Measurements from ENCODE around the gene DDI2.
A peak's percentile ranks its signal among the peaks of the same experiment; 100 is the strongest.
"Not testable (repeated sequence)": the region's sequence is repeated elsewhere in the genome, so short reads cannot be mapped to it uniquely, and the experiment has no call there.

Gene DDI2

DNA sequence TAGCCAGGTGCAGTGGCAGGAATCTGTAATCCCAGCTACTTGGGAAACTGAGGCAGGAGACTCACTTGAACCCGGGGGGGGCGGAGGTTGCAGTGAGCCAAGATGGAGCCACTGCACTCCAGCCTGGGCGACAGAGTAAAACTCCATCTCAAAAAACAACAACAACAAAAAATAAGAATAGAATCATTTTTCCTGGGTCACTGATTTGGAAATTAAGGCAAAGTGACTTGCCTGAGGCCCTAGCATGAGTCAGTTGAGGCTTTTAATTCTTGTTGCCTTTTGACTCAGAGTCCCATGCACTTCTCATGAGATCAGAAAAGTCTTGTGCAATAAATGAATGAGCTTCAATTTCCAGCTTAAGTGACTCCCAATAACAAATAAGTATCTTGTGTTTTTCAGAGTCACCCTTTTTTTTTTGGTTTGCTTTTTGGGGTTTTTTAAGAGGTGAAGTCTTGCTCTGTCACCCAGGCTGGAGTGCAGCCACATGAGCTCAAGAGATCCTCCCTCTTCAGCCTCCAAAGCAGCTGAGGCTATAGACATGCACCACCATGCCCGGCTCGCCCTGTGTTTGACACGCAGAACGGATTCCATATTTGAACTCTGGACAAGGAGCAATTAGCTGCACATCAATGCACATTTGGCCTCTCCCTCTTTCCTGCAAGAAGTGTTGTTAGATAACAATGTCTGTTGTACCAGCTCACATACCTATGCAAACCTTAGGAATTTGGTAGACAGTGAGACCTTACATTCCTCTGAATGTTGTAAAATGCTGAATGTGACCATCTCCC is 63.5 kb downstream of the DDI2 start:
- DNase-seq, result peak; percentile 82

DNA sequence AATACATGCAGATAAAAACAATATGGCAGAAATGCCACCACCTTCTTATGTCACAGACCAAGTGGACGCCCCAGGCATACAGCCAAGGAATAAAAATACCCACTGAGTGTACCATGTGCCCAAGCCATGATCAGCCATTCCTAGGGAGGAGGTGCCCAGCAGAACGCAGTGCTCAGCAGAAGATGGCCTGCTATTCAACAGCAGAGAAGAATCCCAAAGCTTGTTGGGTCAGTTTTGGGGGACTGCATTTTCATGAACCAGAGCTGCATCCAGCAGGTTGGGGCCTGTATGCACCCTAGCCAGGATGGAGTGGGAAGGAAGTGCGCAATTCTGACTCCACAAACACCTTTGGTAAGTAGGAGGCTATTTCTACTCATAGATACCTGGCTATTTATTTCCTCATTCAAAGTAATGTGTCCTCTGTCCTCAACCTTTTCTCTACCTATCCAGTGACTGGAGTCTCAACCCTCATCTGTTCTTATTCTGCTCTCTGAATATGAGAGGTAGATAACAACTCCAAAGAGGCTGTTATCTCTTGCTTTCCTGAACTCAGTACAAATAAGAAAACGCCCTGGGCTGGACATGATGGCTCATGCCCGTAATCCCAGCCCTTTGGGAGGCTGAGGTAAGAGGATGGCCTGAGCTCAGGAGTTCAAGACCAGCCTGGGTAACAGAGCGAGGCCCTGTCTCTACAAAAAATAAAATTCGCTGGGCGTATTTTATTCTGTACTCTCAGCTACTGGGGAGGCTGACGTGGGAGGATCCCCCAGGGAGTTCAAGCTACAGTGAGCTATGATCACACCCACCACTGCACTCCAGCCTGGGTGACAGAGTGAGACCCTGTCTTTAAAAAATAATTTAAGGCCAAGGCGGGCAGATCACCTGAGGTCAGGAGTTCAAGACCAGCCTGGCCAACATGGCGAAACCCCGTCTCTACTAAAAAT is 64.4 kb downstream of the DDI2 start:
- no peak for DNase-seq

DNA sequence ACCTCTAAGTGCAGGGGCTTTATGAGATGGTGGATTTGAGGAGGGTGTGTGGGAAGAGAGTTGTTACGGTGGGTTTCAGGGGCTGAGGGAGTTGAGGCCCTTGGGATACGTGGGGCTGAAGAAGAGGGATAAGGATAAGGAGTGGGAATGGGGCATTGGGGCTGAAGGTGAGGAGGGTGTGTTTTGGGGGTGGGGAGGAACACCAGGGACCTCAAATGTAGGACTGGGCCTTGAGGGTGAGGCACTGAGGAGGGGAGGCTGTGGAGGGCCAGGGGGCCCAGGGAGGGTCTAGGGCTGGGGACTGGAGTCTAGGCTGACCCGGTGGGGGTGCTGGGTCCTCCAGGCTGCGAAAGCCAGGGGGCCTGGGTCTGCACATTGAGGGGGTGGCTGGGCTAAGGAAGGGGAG is 65.7 kb downstream of the DDI2 start:
- no peak for DNase-seq

DNA sequence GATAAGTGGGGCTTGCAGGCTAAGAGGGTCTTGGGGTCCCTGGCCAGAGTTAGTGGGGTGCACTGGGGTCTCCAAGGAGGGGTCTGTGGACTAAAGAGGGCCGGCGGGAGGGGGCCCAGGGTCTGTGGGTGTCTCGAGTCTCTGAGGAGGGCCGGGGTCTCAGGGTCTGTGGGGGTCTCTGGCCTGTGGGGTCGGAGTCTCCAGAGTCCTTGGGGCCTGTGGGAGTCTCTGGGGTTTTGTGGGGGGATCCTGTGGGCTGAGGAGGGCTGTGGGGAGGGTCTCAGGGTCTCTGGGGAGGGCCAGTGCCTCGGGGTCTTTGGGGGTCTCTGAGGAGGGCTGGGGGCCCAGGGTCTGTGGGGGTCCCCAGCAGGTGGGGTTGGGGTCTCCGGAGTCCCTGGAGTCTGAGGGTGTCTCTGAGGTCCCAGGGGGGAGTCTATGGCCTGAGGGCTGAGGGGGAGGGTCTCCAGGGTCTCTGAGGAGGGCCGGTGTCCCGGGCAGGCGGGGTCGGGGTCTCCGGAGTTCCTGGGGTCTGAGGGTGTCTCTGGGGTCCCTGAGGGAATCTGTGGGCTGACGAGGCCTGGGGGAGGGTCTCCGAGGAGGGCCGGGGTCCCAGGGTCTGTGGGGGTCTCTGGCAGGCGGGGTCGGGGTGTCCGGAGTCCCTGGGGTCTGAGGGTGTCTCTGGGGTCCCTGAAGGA is 66.2 kb downstream of the DDI2 start:
- DNase-seq, result no peak

DNA sequence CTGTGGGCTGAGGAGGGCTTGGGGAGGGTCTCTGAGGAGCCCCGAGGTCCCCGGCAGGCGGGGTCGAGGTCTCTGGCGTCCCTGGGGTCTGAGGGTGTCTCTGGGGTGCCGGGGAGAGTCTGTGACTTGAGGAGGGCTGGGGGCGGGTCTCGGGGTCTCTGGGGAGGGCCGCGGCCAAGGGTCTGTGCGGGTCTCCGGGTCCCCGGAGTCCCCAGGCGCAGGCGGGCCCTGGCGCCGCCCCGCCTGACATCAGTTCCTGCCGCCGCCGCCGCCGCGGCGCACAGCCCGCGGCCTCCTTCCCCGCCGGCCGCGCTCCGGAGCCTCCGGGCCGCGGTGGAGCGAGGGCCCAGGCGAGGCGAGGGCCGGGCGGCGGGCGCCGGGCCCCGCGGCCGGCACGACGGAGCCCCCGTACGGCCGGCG is 66.8 kb downstream of the DDI2 start, which contains the start of gene PLEKHM2:
PLEKHM2 (plus strand) TSS at position 279 of the 420 bp plus-strand sequence. CDS start 239 bp downstream, outside the sequence.
- peak; percentile 52 for DNase-seq

DNA sequence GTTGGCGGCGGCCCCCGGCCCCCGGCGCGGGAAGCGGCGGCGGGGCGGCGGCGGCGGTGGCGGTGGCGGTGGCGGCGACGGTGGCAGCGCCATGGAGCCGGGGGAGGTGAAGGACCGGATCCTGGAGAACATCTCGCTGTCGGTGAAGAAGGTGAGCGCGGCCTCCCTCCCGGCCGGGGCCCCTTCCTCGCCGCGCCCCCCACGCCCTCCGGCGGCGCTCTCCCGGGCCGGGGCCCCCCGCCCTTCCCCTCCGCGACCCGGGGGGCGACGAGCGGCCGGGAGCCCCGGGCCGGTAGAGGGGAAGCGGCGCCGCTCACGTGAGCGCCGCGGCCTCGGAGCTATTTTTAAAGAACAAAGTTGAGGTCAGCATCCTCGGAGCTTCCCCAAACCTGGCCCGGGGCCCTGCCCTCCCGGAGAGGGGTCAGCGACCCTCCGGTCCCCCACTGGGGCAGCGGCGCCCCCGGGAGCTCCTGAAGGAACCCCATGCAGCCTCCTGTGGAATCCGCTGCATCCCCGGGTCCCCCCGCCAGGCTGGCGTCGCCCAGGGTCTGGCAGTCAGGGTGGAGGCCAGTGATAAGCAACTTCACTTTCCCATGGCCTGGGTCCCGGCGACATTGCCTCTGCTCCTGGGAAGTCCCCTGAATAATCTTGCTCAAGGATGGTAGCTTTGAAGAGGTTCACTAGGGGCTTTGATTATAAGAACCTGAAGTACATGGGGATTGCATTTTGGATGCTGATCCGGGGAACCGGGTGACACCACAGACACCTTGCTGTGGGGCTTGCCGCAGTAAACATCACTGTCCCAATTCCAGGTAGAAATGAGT is 67.4 kb downstream of the DDI2 start:
- no peak for DNase-seq

DNA sequence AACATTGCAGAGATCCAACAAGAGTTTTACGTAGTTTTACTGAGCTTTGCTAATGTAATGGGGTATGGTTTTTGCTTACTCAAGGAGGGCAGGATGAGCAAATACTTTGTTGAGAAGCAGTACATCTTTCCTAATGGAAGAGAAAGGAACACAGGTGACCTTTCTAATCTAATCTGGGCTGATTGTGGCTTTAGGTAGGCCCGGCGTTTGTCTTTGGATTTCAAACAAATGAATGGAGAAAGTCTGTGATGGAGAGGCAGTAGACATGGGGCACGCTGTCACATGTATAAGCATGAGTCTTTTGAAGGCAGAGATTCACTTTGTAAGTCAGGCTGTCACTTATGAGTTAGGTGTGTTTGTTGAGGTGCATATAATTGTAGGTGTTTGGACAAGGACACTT is 68.6 kb downstream of the DDI2 start:
- DNase-seq, result no peak

DNA sequence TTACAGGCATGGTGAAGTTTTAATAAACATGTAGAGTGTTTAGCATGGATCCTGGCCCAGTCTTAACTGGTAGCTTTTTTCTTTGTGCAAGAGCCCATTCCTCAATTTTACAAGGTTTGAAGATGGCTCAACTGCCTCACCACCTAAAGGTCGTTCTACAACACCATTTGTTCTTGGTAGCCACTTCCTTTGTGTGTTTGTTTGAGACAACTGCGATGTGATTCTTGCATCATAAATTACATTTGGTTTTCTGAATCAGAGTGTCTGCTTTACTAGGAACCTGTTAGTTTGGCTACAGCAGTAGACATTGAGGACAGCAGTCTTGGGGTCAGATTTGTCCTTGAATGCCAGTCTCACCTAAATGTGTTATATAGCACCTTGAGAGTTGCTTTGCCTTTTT is 70.2 kb downstream of the DDI2 start:
- DNase-seq, result no peak

DNA sequence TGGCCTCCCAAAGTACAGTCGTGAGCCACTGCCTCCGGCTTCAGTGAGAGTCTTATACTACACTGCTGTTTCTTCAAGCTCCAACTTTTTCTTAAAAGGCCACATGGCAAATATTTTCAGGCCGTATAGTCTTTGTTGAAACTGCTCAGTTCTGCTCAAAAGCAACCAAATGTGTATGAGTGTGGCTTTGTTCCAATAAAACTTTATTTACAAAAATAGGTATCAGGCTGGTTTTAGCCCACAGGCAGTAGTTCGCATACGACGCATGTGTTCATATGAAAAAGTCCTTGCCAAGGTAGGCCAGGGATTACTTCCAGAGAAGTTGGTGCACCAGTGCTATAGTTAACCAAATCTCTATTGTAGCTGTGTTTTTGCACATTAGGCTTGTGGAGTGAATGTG is 73.1 kb downstream of the DDI2 start:
- no peak for DNase-seq

DNA sequence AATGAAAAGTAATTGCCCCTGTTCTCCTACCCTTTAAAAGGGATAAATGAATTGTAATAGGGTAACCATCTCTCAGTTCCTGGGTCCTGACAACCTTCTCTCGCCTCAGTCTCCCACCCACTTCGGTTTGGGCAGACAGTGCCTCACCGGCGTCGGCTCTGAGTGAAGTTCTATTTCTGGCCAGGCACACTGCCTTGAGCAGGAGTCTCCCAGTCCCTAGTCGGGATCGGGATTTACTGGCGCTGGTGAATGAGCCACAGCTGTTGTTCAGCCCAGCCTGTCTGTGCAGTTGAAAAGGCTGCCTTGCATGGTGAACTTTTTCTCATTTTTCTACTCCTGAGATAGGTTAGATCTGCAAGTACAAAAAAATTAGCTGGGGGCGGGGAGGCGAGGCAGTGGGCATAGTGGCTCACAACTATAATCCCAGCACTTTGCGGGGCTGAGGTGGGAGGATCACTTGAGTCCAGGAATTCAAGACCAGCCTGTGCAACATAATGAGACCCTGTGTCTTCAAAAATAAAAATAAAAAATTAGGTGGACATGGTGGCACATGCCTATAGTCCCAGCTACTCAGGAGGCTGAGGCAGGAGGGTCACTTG is 74.3 kb downstream of the DDI2 start:
- no peak for DNase-seq

DNA sequence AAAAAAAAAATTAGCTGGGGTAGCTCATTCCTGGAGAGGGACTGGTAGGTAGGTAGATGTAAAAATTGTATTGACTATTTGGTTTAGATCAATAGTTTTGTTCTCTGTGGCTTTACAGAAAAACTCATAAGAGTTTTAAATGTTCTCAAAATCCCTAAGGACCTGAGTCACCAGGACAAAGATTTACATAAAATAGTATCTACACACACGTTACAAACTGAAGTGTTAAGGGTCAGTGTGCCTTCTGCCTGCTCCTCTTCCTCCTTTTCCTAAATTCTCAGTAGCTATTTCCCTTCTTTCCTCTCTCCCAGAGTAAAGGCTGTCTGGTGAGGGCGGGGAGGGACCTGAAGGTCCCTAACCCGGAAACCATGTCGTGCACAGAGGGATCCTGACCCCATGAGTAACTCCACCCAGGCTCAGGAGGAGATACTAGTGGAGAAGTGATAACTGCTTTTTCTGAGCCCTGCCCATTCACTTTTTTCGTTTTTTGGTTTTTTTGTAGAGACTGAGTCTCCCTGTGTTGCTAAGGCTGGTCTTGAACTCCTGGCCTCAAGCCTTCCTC is 74.9 kb downstream of the DDI2 start:
- no peak for DNase-seq

DNA sequence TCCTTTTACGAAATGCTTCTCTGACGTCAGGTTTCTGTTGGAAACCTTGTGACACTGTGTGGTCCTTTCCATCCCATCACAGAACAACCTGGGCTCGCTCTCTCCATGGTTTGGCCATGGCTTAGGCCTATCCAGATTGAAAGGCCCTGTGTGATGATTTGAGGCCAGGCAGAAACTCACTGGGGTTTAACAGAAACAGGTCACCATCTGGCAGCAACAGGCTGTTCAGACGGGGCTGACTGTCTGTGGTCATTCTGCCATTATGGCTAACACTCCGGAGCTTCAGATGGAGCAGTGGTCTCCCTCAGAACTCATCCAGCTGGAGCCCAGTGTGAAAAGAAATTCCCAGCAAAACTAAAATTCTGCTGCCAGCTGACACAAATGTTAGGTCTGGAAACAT is 76.1 kb downstream of the DDI2 start:
- DNase-seq, result no peak

DNA sequence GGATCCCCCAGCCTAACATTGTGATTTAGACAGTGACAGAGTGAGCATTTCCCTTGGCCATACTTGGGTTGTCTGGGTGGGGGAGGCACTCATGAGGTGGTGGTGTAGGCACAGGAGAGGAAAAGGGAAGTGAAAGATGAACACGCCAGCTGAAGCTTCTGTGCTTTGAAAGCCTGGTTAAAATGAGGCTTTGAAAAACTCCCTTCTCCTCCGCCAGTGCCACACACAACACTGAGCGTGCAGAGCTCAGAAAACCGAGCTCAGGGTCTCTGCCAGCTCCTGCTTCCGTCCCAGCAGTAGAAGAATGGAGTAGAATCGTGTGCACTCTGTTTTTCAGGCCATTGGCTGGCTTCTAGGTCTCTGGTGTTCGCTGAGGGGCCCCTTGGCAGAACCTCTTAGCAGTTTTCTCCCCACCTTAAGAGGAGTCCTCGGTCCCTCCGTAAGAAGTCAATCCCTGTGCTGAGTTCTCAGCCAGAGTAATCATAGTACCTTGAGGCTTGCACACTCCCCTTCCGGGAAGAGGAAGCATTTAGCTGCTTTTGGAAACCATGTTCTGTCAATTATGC is 79.8 kb downstream of the DDI2 start:
- DNase-seq, result no peak

DNA sequence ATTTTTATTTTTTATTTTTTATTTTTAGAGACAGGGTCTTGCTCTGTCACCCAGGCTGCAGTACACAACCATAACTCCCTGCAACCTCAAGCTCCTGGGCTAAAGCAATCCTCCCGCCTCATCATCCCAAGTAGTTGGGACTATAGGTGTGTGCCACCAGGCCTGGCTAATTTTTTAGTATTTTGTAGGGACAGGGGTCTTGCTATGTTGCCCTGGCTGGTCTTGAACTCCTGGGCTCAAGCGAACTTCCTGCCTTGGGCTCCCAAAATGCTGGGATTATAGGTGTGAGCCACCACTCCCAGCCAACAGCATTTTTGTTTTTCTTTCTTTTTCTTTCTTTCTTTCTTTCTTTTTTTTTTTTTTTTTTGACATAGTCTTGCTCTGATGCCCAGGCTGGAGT is 80.9 kb downstream of the DDI2 start:
- DNase-seq, result no peak

DNA sequence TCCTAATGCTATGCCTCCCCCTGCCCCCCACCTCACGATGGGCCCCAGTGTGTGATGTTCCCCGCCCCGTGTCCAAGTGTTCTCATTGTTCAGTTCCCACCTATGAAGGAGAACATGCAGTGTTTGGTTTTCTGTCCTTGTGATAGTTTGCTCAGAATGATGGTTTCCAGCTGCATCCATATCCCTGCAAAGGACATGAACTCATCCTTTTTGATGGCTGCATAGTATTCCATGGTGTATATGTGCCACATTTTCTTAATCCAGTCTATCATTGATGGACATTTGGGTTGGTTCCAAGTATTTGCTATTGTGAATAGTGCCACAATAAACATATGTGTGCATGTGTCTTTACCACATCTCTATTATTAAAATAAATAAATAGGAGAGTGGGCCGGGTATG is 82.1 kb downstream of the DDI2 start:
- not testable (repeated sequence) for DNase-seq

DNA sequence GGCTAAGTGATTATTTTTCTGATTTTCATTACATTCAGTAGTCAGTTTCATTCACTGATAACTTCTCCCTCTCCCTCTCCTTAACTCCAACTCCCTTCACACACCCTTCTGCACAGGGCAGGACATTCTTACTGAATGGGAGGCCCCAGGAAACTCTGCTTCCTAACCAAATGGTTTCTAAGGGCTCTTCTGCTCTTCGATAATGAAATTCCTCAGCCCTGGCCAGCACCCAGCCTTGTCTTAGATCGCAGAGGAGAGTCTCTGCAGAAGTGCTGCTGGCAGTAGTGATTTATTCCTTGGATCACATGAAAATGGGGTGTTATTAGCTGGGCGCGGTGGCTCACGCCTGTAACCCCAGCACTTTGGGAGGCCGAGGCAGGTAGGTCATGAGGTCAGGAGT is 83.2 kb downstream of the DDI2 start:
- no peak for DNase-seq

DNA sequence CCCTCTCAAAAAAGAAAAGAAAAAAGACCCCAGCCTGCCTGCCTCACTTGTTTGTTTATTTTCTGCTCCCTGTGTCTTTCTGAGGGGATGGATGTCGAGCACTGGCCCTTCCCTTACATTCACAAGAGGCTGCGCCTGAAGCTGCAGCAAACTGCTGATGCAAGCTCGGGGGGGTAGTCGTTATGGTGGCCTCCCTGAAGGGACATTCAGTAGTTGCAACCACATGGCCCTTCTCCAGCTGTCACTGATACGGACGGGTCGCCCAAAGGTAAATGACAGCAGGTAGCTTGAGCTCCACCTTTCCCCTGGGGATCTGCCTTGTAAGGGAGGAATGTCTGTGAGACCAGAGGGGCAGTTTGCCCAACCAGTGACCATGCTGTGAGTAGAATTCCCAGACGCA is 84.5 kb downstream of the DDI2 start:
- DNase-seq, result no peak

DNA sequence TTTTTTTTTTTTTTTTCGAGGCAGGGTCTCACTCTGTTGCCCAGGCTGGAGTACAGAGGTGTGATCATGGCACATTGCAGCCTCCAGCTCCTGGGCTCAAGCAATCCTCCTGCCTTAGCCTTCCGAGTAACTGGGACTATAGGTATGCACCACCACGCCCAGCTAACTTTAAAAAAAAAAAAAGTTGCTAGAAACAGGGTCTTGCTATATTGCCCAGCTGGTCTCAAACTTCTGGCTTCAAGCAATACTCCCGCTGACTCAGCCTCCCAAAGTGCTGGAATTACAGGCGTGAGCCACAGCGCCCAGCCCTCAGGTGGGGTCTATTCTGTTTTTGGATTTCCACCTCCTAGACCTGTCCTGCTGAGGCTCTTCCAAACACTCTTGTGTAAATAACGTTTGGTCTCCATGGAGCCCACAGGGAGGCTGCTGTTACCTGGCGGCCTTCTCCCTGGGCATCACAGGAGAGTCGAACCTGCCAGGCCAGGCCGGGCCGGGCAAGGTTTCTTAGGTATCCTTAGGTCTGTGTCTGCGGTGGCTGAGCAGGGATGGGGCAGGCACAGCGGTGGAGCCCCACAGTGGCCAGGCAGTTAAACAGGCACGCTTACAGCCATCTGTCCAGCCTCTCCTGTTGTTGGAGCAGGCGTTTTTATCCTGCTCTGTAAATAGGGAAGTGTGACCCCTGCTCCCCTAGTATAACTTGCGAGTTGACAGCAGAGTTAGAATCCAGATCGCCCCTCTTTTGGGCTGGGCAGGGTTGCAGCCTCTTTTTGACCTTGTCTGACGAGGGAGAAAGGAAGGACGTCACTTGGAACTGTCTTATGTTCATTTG is 85.7 kb downstream of the DDI2 start:
- DNase-seq, result no peak

DNA sequence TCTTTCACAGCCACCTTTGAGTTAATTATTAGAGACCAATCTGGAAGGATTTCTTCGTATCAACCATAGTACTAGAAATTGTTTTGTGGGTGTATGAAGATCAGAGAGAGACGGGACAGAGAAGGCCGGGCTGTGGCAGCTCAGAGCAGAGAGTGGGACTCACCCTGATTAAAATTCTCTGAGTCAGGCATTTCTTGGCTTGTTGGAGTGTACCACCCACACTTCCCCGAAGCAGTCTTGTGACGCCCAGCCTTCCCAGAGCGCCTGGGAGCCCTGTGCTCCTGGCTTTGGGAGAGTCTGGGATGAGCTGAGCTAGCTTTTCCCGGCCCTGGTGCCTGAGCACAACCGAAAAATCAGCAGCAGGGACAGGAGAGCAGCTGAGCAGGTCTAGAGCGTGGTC is 86.3 kb downstream of the DDI2 start:
- DNase-seq, result peak; percentile 89
